GM12878 (cell line): Measurements from ENCODE around the gene SLX4IP. TPM values are rescaled to one million over a fixed set of nuclear protein-coding genes. Genes with fewer than 3 reads are reported as not detected.

Experiments
- ATAC-seq: fragments of 200-7000 bp; cut with Tn5 transposase; 3 replicates; pipeline ENCODE4 v1.9.1; 2020; ENCODE audit warnings: mild to moderate bottlenecking, moderate library complexity
- BruUV-seq: library from RNA; stranded (reverse); fragments of 400-500 nt; replicated peaks from 2 replicates; lab custom pipeline; 2021; lab: Mats Ljungman, UMichigan
- CTCF ChIA-PET: fragments of 300-600 bp; sonication (Branson Sonifier 250); formaldehyde crosslinking; extraction: SDS; loops from one replicate; lab custom pipeline; 2021; ENCODE audit warnings: inconsistent platforms; lab: Yijun Ruan, JAX
- POLR2A ChIA-PET: fragments of 350-600 bp; formaldehyde crosslinking; extraction: SDS; loops from one replicate; lab custom pipeline; 2021; ENCODE audit warnings: inconsistent platforms; lab: Charles Lee
- RAD21 ChIA-PET: fragments of 300-600 bp; sonication (Branson Sonifier 250); formaldehyde crosslinking; loops from one replicate; lab custom pipeline; 2023; ENCODE audit warnings: antibody characterized with exemption; ENCODE audit not compliant: unreplicated experiment; lab: Charles Lee
- SMC1A ChIA-PET: fragments of 300-600 bp; sonication (Branson Sonifier 250); formaldehyde crosslinking; loops from one replicate; lab custom pipeline; 2023; ENCODE audit not compliant: unreplicated experiment, uncharacterized antibody; lab: Charles Lee
- DNase-seq: peaks from one replicate; pipeline ENCODE4 v3.0.0-alpha.2; 2011; ENCODE audit warnings: low read depth, low spot score
- FAIRE-seq: peaks from 3 replicates; lab custom pipeline; 2011; peaks lifted over from hg19 to GRCh38; lab: Jason Lieb, UNC
- H2AFZ ChIP-seq: 2 replicates; pipeline ENCODE4 v1.6.0; 2011; ENCODE audit warnings: low read depth, low read length, control low read depth; ENCODE audit not compliant: control insufficient read depth
- H3K27ac ChIP-seq: 2 replicates; pipeline ENCODE4 v1.5.1; 2011; ENCODE audit warnings: control low read depth; ENCODE audit not compliant: control insufficient read depth, insufficient read depth
- H3K27me3 ChIP-seq, 2 experiments: replicated peaks in 1 of 2; 2 replicates each; pipeline versions ENCODE4 v1.6.0 to v1.6.1; 2011; ENCODE audit warnings: low read length in 1 of 2; ENCODE audit not compliant: control insufficient read depth in 2 of 2, insufficient read depth in 2 of 2
- H3K36me3 ChIP-seq, 2 experiments: 2 replicates each; pipeline ENCODE4 v1.5.1; 2011; ENCODE audit warnings: low read length in 1 of 2; ENCODE audit not compliant: control insufficient read depth in 2 of 2, insufficient read depth in 2 of 2
- H3K4me1 ChIP-seq: 2 replicates; pipeline ENCODE4 v1.6.1; 2011; ENCODE audit warnings: mild to moderate bottlenecking, low read length, moderate library complexity, mixed read lengths; ENCODE audit not compliant: control insufficient read depth, insufficient read depth
- H3K4me2 ChIP-seq: 2 replicates; pipeline ENCODE4 v1.6.0; 2011; ENCODE audit warnings: control low read depth; ENCODE audit not compliant: control insufficient read depth, insufficient read depth
- H3K4me3 ChIP-seq: fragments of 200-600 bp; sonication (generic); 2 replicates; pipeline ENCODE4 v1.5.1; 2016
- H3K79me2 ChIP-seq: 2 replicates; pipeline ENCODE4 v1.6.0; 2011; ENCODE audit warnings: low read length; ENCODE audit not compliant: control insufficient read depth, insufficient read depth
- H3K9ac ChIP-seq: 2 replicates; pipeline ENCODE4 v1.8.0; 2011; ENCODE audit warnings: low read length, control low read depth, mixed read lengths; ENCODE audit not compliant: control insufficient read depth, insufficient read depth
- H3K9me3 ChIP-seq: replicated peaks from 3 replicates; pipeline ENCODE4 v1.5.1; 2011; ENCODE audit warnings: mild to moderate bottlenecking, low read length; ENCODE audit not compliant: control insufficient read depth, insufficient read depth
- H4K20me1 ChIP-seq: 2 replicates; pipeline ENCODE4 v1.6.0; 2011; ENCODE audit not compliant: control insufficient read depth, insufficient read depth
- ETV6 ChIP-seq, 2 experiments: fragments of 450-650 bp in 1 of 2; IDR thresholded peaks in 1 of 2; conservative IDR thresholded peaks in 1 of 2; 2 replicates each; pipeline ENCODE4 v1.6.1; 2014; ENCODE audit warnings: antibody characterized with exemption in 1 of 2, borderline replicate concordance in 1 of 2, low read depth in 1 of 2, mild to moderate bottlenecking in 1 of 2, moderate library complexity in 1 of 2
- HCFC1 ChIP-seq: fragments of 150-350 bp; IDR thresholded peaks from 2 replicates; pipeline ENCODE4 v1.6.1; 2014; ENCODE audit warnings: low read length
- JUNB ChIP-seq: IDR thresholded peaks from 2 replicates; pipeline ENCODE4 v1.6.1; 2016; ENCODE audit warnings: antibody characterized with exemption, mild to moderate bottlenecking
- MTA3 ChIP-seq: IDR thresholded peaks from 2 replicates; pipeline ENCODE4 v1.6.1; 2012; ENCODE audit warnings: low read length, inconsistent platforms, borderline replicate concordance
- NBN ChIP-seq: fragments of 450-650 bp; IDR thresholded peaks from 2 replicates; pipeline ENCODE4 v1.6.1; 2016
- SUPT20H ChIP-seq: IDR thresholded peaks from 2 replicates; pipeline ENCODE4 v1.6.1; 2011; ENCODE audit warnings: low read depth, mild to moderate bottlenecking, low read length, moderate library complexity, borderline replicate concordance; ENCODE audit not compliant: control insufficient read depth
- YBX1 ChIP-seq: fragments of 450-650 bp; IDR thresholded peaks from 2 replicates; pipeline ENCODE4 v1.6.1; 2016; ENCODE audit warnings: antibody characterized with exemption
- WGBS: methylation state at CpG from one replicate; pipeline ENCODE4 v1.1.6; 2016; ENCODE audit warnings: low lambda C conversion rate; ENCODE audit not compliant: insufficient replicate concordance, insufficient coverage; ENCODE audit errors: missing lambda C conversion rate; 5-methylcytosine and 5-hydroxymethylcytosine counted together
- in situ Hi-C: fragments of 300-500 bp; cut with MboI; formaldehyde crosslinking; loops from 9 replicates; pipeline ENCODE4 v1.14.3; 2018; ENCODE audit warnings: mixed read lengths
- intact Hi-C: fragments of 100-400 bp; cut with micrococcal nuclease; formaldehyde crosslinking; loops from one replicate; pipeline ENCODE4 v1.14.2; 2022; ENCODE audit not compliant: unreplicated experiment
- polyA plus RNA-seq, 11 experiments: library from polyadenylated mRNA; depleted of rRNA in 4 of 11; unstranded in 6 of 11; stranded (reverse) in 5 of 11; fragments of >200 nt; fragmentation: Nextera tagmentation in 4 of 11; fragmentation: Illumina TruSeq in 1 of 11; extraction: Ambion mirVana in 4 of 11; extraction: Trizol in 1 of 11; gene quantifications; 1 replicate in 1 of 11; 2 replicates in 10 of 11; pipeline versions ENCODE4 v1.2.1 to v1.2.3, GENCODE V29; 2011 to 2016; ENCODE audit warnings: inconsistent platforms in 2 of 11, missing spikeins in 2 of 11, low read depth in 1 of 11
- total RNA-seq, 4 experiments: library from RNA; depleted of rRNA in 3 of 4; stranded (reverse); fragments of >200 nt in 3 of 4; fragmentation: Illumina TruSeq in 1 of 4; extraction: Trizol in 1 of 4; gene quantifications; 2 replicates each; pipeline versions ENCODE4 v1.2.1 to v1.2.3, GENCODE V29; 2013 to 2021
- TF ChIP-seq, protein P1 (sequence below): IDR thresholded peaks from 2 replicates; pipeline ENCODE4 v1.6.1; 2012; ENCODE audit warnings: improper control_type of control experiment, low read depth, low read length; ENCODE audit not compliant: insufficient replicate concordance
- TF ChIP-seq, protein P2 (sequence below), 3 experiments: IDR thresholded peaks in 2 of 3; conservative IDR thresholded peaks in 1 of 3; 2 replicates each; pipeline ENCODE4 v1.5.1; 2011; ENCODE audit warnings: low read depth in 3 of 3, low read length in 3 of 3, mild to moderate bottlenecking in 3 of 3, control low read depth in 2 of 3, moderate library complexity in 2 of 3, inconsistent platforms in 1 of 3, mixed read lengths in 1 of 3; ENCODE audit not compliant: control insufficient read depth in 2 of 3, insufficient read depth in 1 of 3; ENCODE audit errors: extremely low read depth in 1 of 3

Gene SLX4IP
- total and polyA plus RNA-seq, 10 of the 15 experiments (the other 5 are each of a cell fraction or from before 2014, with no cell fraction given): 2.2 to 11.0 (median 6.3) TPM

DNA sequence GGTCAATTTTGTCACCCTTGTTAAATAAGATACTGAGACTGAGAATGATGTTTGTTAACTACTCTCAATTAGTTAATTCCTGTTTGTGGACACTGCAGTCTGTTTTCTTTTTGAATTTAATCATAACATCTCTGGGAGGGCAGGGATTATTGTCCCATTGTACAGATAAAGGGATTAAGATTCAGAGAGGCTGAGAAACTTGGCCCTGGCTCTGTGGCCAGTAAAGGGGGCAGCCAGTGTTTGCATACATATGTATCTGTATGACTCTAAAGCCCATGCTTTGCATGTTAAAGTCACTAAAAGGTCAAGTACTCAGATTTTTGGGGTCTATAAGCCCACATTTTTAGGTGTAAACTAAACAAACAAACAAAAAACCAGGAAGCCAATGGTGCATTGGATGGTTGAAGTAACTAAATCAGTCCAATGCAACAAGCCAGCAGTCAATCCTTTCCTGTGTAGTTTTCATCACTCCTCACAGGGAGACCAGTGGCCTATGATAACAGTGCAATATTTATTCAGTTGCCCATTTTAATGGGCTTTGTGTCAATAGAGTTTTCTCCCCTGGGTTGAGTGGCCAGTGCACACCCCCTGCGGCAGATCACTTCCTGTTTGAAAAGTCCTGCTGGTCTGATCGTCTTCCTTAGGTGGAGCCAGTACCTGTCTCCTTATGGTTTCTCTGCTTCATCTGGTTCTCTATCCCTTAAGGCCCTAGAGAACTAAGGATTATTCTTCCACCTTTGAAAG lies 106.7 kb downstream of the SLX4IP start (continued):
- TF ChIP-seq MTA3 (no peak), HCFC1 (no peak), JUNB (no peak), ETV6 (conservative IDR thresholded peaks at IDR 0.05 in 1 of 2, IDR thresholded peaks at IDR 0.05 in 1 of 2; ENCODE audit: borderline replicate concordance in 1 of 2, low read depth in 1 of 2) (no peak)
- TF ChIP-seq, protein P1, sequence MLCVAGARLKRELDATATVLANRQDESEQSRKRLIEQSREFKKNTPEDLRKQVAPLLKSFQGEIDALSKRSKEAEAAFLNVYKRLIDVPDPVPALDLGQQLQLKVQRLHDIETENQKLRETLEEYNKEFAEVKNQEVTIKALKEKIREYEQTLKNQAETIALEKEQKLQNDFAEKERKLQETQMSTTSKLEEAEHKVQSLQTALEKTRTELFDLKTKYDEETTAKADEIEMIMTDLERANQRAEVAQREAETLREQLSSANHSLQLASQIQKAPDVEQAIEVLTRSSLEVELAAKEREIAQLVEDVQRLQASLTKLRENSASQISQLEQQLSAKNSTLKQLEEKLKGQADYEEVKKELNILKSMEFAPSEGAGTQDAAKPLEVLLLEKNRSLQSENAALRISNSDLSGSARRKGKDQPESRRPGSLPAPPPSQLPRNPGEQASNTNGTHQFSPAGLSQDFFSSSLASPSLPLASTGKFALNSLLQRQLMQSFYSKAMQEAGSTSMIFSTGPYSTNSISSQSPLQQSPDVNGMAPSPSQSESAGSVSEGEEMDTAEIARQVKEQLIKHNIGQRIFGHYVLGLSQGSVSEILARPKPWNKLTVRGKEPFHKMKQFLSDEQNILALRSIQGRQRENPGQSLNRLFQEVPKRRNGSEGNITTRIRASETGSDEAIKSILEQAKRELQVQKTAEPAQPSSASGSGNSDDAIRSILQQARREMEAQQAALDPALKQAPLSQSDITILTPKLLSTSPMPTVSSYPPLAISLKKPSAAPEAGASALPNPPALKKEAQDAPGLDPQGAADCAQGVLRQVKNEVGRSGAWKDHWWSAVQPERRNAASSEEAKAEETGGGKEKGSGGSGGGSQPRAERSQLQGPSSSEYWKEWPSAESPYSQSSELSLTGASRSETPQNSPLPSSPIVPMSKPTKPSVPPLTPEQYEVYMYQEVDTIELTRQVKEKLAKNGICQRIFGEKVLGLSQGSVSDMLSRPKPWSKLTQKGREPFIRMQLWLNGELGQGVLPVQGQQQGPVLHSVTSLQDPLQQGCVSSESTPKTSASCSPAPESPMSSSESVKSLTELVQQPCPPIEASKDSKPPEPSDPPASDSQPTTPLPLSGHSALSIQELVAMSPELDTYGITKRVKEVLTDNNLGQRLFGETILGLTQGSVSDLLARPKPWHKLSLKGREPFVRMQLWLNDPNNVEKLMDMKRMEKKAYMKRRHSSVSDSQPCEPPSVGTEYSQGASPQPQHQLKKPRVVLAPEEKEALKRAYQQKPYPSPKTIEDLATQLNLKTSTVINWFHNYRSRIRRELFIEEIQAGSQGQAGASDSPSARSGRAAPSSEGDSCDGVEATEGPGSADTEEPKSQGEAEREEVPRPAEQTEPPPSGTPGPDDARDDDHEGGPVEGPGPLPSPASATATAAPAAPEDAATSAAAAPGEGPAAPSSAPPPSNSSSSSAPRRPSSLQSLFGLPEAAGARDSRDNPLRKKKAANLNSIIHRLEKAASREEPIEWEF: no peak
- TF ChIP-seq, all 136 proteins: peak for 0

DNA sequence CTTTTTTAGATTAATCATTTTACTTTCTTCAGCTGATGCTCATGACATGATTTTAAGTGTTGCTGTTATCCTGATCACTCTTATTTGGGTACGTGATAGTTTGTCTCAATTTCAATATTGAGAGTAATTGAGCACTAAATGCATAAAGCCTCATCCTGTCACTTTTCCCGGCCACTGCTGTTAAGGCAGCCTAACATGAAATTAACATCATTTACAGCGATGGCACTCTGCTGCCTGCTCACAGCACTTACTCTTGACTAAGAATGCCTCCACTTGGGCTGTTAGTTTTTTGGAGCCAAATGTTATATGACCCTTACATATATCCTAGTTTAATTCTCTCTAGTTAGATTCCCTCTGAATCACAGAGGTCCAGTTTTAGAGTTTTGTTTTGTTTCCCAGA lies 107.3 kb downstream of the SLX4IP start:
- FAIRE-seq: no peak

More for the DNA sequence above, 107.3 kb downstream of the SLX4IP start:
- Histone ChIP-seq H3K4me2 (no peak overlapping the region), H3K4me1 (peaks cover 3% of the 10 kb centered on the region), H3K27ac (no peak overlapping the region), H3K36me3 (no peaks in the 10 kb centered on the region), H3K9ac (no peak overlapping the region), H2AFZ (no peak overlapping the region), H3K9me3 (no peaks in the 10 kb centered on the region), H4K20me1 (no peaks in the 10 kb centered on the region), H3K27me3 (no peaks in the 10 kb centered on the region), H3K4me3 (no peak overlapping the region), H3K79me2 (0 out of 2 replicates have a peak, but pooled peaks cover 1% of the 10 kb centered on the region)
- ChIA-PET RAD21 (interaction anchor here (1.7 kb wide), 1 partner anchor 28 kb away, joined by 6 read pairs; no protein-coding TSS in a partner anchor), SMC1A (no interaction called here), CTCF (interaction anchor here (1.6 kb wide), 1 partner anchor 10 kb away, joined by 8 read pairs; no protein-coding TSS in a partner anchor), POLR2A (no interaction called here)
- BruUV-seq: no TSS peak
- intact Hi-C loops (no loop called here), in situ Hi-C loops (no loop called here)
- WGBS: 97% methylated on average over 3 of the region's 3 CpGs
- TF ChIP-seq, protein P2, sequence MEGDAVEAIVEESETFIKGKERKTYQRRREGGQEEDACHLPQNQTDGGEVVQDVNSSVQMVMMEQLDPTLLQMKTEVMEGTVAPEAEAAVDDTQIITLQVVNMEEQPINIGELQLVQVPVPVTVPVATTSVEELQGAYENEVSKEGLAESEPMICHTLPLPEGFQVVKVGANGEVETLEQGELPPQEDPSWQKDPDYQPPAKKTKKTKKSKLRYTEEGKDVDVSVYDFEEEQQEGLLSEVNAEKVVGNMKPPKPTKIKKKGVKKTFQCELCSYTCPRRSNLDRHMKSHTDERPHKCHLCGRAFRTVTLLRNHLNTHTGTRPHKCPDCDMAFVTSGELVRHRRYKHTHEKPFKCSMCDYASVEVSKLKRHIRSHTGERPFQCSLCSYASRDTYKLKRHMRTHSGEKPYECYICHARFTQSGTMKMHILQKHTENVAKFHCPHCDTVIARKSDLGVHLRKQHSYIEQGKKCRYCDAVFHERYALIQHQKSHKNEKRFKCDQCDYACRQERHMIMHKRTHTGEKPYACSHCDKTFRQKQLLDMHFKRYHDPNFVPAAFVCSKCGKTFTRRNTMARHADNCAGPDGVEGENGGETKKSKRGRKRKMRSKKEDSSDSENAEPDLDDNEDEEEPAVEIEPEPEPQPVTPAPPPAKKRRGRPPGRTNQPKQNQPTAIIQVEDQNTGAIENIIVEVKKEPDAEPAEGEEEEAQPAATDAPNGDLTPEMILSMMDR (IDR thresholded peaks at IDR 0.05 in 2 of 3, conservative IDR thresholded peaks at IDR 0.05 in 1 of 3; ENCODE audit: control insufficient read depth in 2 of 3, extremely low read depth in 1 of 3, insufficient read depth in 1 of 3, low read depth in 3 of 3, low read length in 3 of 3): no peak
- TF ChIP-seq NBN: no peak
- no peak for TF ChIP-seq SUPT20H
- no peak for TF ChIP-seq YBX1
- DNase-seq: no peak
- ATAC-seq: no peak
